ENCODE measurements around the gene KRT7. TPM values are rescaled to one million over a fixed set of nuclear protein-coding genes. Genes with fewer than 3 reads are reported as not detected.

The KRT7 gene
- total and polyA plus RNA-seq, 2 experiments from 2014 or later, result 11.0 to 17.4 TPM

GRCh38 chr12:52242442-52243258 is 9.6 kb downstream of the KRT7 start:
- H3K9me2 ChIP-seq (ENCODE audit: insufficient read depth), result no peaks in the 10 kb centered on the region
- H3K9ac ChIP-seq, result no peak overlapping the region
- WGBS, 2 experiments (ENCODE audit: low coverage in 1 of 2, low lambda C conversion rate in 2 of 2, missing lambda C conversion rate in 2 of 2), result 98 to 99% methylated on average over 10 to 11 of the region's 11 CpGs
- H3K9me3 ChIP-seq (ENCODE audit: low read depth), result no peaks in the 10 kb centered on the region
- H2AFZ ChIP-seq, result no peak overlapping the region
- no peaks in the 10 kb centered on the region for H3K36me3 ChIP-seq (ENCODE audit: low read depth)
- no peak for DNase-seq
- H3K79me2 ChIP-seq (ENCODE audit: insufficient read depth), result no peaks in the 10 kb centered on the region
- no peak overlapping the region for H3K27ac ChIP-seq
- H3K4me2 ChIP-seq (ENCODE audit: unreplicated experiment), result no peak overlapping the region
- H3K4me3 ChIP-seq, result no peak overlapping the region
- H3F3A ChIP-seq (ENCODE audit: insufficient read depth), result no peaks in the 10 kb centered on the region
- no peak for TF ChIP-seq EZH2 (IDR thresholded peaks at IDR 0.05; ENCODE audit: insufficient read depth, poor library complexity, severe bottlenecking)
- no peak for TF ChIP-seq EZH2phosphoT487 (IDR thresholded peaks at IDR 0.05; ENCODE audit: insufficient read depth, low read depth)
- peaks cover 20% of the 10 kb centered on the region for H3K4me1 ChIP-seq (ENCODE audit: insufficient read depth)
- H4K20me1 ChIP-seq (ENCODE audit: insufficient read depth), result no peaks in the 10 kb centered on the region
- no peaks in the 10 kb centered on the region for H3K27me3 ChIP-seq (replicated peaks; ENCODE audit: insufficient read depth)
- in situ Hi-C loops (cut with MboI), result no loop called here

- in situ Hi-C loops (cut with MboI), result no loop called here
- Histone ChIP-seq H3K9me2 (ENCODE audit: insufficient read depth) (no peaks in the 10 kb centered on the region), H4K20me1 (ENCODE audit: insufficient read depth) (no peaks in the 10 kb centered on the region), H3K9me3 (ENCODE audit: low read depth) (no peaks in the 10 kb centered on the region), H3K9ac (peak overlapping the region; percentile 40; the same call in 1 of the 2 replicates), H3K79me2 (ENCODE audit: insufficient read depth) (no peaks in the 10 kb centered on the region), H3K27ac (peak overlapping the region; percentile 72), H3K4me2 (ENCODE audit: unreplicated experiment) (peak overlapping the region; percentile 43), H2AFZ (no peak overlapping the region), H3K27me3 (replicated peaks; ENCODE audit: insufficient read depth) (no peaks in the 10 kb centered on the region), H3K36me3 (ENCODE audit: low read depth) (no peaks in the 10 kb centered on the region), H3K4me1 (ENCODE audit: insufficient read depth) (peaks cover 20% of the 10 kb centered on the region), H3K4me3 (no peak overlapping the region), H3F3A (ENCODE audit: insufficient read depth) (no peaks in the 10 kb centered on the region)
- DNase-seq, result peak; percentile 27
- no peak for TF ChIP-seq EZH2 (IDR thresholded peaks at IDR 0.05; ENCODE audit: insufficient read depth, poor library complexity, severe bottlenecking)
- no peak for TF ChIP-seq EZH2phosphoT487 (IDR thresholded peaks at IDR 0.05; ENCODE audit: insufficient read depth, low read depth)
- 62 to 66% methylated on average over 5 of the region's 5 CpGs for WGBS, 2 experiments (ENCODE audit: low coverage in 1 of 2, low lambda C conversion rate in 2 of 2, missing lambda C conversion rate in 2 of 2)
Observed at GRCh38 chr12:52243259-52243855, 10.3 kb downstream of the KRT7 start.

GRCh38 chr12:52243856-52244614 is 11.0 kb downstream of the KRT7 start:
- Histone ChIP-seq H3F3A (ENCODE audit: insufficient read depth) (no peaks in the 10 kb centered on the region), H3K27ac (peak overlapping the region; percentile 72), H3K9me2 (ENCODE audit: insufficient read depth) (no peaks in the 10 kb centered on the region), H3K9me3 (ENCODE audit: low read depth) (no peaks in the 10 kb centered on the region), H3K4me2 (ENCODE audit: unreplicated experiment) (peak overlapping the region; percentile 43), H4K20me1 (ENCODE audit: insufficient read depth) (no peaks in the 10 kb centered on the region), H2AFZ (peak overlapping the region; percentile 85), H3K4me3 (no peak overlapping the region), H3K9ac (peak overlapping the region; percentile 46), H3K4me1 (ENCODE audit: insufficient read depth) (peaks cover 24% of the 10 kb centered on the region), H3K79me2 (ENCODE audit: insufficient read depth) (no peaks in the 10 kb centered on the region), H3K36me3 (ENCODE audit: low read depth) (no peaks in the 10 kb centered on the region), H3K27me3 (replicated peaks; ENCODE audit: insufficient read depth) (no peaks in the 10 kb centered on the region)
- in situ Hi-C loops (cut with MboI), result no loop called here
- peak; percentile 95 for DNase-seq
- 15 to 18% methylated on average over 12 of the region's 12 CpGs for WGBS, 2 experiments (ENCODE audit: low coverage in 1 of 2, low lambda C conversion rate in 2 of 2, missing lambda C conversion rate in 2 of 2)
- TF ChIP-seq EZH2phosphoT487 (IDR thresholded peaks at IDR 0.05; ENCODE audit: insufficient read depth, low read depth), result no peak
- no peak for TF ChIP-seq EZH2 (IDR thresholded peaks at IDR 0.05; ENCODE audit: insufficient read depth, poor library complexity, severe bottlenecking)

- in situ Hi-C loops (cut with MboI), result no loop called here
- Histone ChIP-seq H2AFZ (peak overlapping the region; percentile 85), H3K79me2 (ENCODE audit: insufficient read depth) (no peaks in the 10 kb centered on the region), H3K9me3 (ENCODE audit: low read depth) (no peaks in the 10 kb centered on the region), H3K27me3 (replicated peaks; ENCODE audit: insufficient read depth) (no peaks in the 10 kb centered on the region), H3F3A (ENCODE audit: insufficient read depth) (no peaks in the 10 kb centered on the region), H3K9me2 (ENCODE audit: insufficient read depth) (no peaks in the 10 kb centered on the region), H3K36me3 (ENCODE audit: low read depth) (no peaks in the 10 kb centered on the region), H3K4me3 (no peak overlapping the region), H4K20me1 (ENCODE audit: insufficient read depth) (no peaks in the 10 kb centered on the region), H3K9ac (peak overlapping the region; percentile 46), H3K27ac (peak overlapping the region; percentile 72), H3K4me1 (ENCODE audit: insufficient read depth) (peaks cover 28% of the 10 kb centered on the region), H3K4me2 (ENCODE audit: unreplicated experiment) (peak overlapping the region; percentile 30)
- TF ChIP-seq EZH2 (IDR thresholded peaks at IDR 0.05; ENCODE audit: insufficient read depth, poor library complexity, severe bottlenecking) (no peak), EZH2phosphoT487 (IDR thresholded peaks at IDR 0.05; ENCODE audit: insufficient read depth, low read depth) (no peak)
- 76 to 81% methylated on average over 3 of the region's 3 CpGs for WGBS, 2 experiments (ENCODE audit: low coverage in 1 of 2, low lambda C conversion rate in 2 of 2, missing lambda C conversion rate in 2 of 2)
- no peak for DNase-seq
Observed at GRCh38 chr12:52244615-52244994, 11.6 kb downstream of the KRT7 start.

Data from GM23248 (cell line).